HG02885 (cell line): ENCODE measurements around the gene DNM1.

ENCODE experiments used
- ATAC-seq: cut with Tn5 transposase; IDR thresholded peaks from one replicate; pipeline ENCODE4 v1.9.1; 2021; ENCODE audit warnings: mild to moderate bottlenecking; ENCODE audit not compliant: unreplicated experiment, poor library complexity

Gene DNM1

DNA sequence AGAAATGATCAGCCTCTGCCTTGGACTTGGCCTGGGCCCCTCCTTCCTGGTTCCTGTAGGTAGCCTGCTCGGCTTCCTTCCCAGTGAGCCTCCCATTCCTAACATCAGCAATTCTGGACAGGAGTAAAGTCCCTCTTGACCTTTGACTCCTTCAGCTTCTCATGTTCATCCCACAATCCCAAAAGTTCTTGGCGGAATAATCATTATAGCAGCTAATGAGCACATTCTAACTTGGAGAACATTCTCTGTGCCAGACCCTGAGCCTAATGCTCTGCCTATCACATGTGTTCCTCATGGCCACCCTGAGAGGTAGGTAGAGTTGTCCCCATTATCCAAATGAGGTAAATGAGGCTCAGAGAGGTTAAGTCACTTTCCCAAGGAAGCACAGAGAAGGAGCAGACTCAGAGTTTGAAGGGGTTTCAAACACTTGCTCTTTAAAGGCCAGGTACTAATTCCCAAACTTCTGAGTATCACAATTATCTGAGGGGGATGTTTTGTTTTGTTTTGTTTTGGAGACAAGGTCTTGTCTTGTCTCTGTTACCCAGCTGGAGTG is 94.1 kb downstream of the DNM1 start:
- no peak for ATAC-seq

DNA sequence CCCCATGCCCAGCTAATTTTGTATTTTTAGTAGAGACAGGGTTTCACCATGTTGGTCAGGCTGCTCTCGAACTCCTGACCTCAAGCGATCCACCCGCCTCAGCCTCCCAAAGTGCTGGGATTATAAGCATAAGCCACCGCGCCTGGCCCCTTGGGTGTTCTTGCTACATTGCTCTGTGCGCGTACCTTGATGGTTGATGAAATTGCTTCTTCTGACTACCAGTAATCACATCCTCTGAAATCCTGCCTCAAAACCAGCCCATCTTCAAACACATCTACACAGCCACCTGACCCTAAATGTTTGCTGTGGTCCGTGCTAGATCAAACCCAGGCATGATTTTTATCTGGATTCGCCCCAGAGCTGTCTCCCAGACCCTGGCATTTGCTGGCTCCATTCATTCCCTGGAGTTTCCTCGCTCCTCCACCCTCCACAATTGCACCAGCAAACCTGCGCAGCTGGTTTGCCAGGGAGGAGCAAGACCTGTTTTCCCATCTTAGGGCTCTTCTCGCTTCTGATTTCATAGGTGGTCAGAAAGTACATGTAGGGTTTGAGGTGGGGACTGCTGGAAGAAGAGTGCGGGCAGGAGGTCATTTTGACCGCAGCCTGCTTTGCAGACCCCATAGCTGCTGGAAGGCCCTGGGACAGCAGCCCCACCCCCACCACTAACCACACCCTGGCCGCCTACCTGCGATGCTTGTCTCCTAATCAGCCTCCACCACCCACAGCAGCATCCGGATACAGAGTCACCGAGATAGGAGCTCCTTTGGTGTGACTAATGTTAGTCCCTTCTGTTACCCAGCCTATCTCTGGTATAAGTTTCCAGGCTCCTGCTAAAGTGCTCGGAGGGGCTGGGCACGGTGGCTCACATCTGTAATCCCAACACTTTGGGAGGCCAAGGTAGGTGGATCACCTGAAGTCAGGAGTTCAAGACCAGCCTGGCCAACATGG is 95.6 kb downstream of the DNM1 start:
- ATAC-seq: no peak

DNA sequence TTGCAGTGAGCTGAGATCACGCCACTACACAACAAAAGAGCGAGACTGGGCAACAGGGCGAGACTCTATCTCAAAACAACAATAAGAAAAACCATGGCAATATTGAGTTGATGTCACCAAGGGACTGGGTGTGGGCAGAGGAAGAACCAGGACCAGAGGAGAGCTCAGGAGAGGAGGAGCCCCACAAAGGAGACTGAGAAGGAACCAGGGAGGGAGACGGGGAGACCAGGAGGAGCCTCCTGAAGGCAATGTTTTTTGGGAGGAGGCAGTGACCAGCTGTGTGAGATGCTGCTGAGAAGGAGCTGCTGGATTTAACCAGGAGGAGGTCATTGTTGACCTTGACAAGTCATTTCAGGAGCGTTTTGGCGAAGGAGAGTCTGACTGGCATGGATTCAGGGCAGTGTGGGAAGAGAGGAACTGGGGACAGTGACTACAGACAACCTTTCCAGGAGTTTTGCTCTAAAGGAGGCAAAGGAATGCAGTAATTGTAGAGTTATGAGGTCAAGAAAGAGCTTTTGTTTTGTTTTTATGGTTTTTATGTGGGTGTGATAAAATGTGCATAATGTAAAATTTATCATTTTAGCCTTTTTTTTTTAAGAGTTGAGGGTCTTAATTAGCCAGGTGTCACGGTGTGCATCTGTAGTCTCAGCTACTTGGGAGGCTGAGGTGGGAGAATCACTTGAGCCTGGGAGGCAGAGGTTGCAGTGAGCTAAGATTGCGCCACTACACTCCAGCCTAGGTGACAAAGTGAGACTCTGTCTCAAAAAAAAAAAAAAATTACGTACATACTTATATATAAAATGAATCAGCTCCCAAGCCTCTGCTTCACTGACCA is 101.2 kb downstream of the DNM1 start:
- no peak for ATAC-seq
